HL-60 (cell line): ENCODE measurements around the gene ADAMTS20.

Experiments
- DNase-seq, 2 experiments: peaks; one replicate each; pipeline ENCODE4 v3.0.0-alpha.2; 2010 to 2020; ENCODE audit warnings: low read depth in 1 of 2, low spot score in 1 of 2
- H3K27ac ChIP-seq: fragments of 250-450 bp; sonication (Bioruptor Pico); replicated peaks from 2 replicates; pipeline ENCODE4 v1.5.1; 2020; ENCODE audit warnings: mild to moderate bottlenecking, moderate library complexity
- H3K27me3 ChIP-seq: fragments of 250-450 bp; sonication (Bioruptor Pico); 2 replicates; pipeline ENCODE4 v1.5.1; 2021; ENCODE audit warnings: mild to moderate bottlenecking, moderate library complexity; ENCODE audit not compliant: insufficient read depth, poor library complexity, severe bottlenecking
- H3K4me3 ChIP-seq: replicated peaks from 2 replicates; pipeline ENCODE4 v1.5.1; 2011; ENCODE audit warnings: mild to moderate bottlenecking, control low read depth, low read length; ENCODE audit not compliant: insufficient read depth
- CTCF ChIP-seq: IDR thresholded peaks from one replicate; pipeline ENCODE4 v1.5.1; 2011; ENCODE audit warnings: low read length, control low read depth, inconsistent platforms; ENCODE audit not compliant: insufficient read depth
- GABPA ChIP-seq: IDR thresholded peaks from 2 replicates; pipeline ENCODE4 v1.6.1; 2012; ENCODE audit warnings: low read depth
- POLR2AphosphoS5 ChIP-seq: IDR thresholded peaks from 2 replicates; pipeline ENCODE4 v1.6.1; 2012; ENCODE audit warnings: low read depth
- REST ChIP-seq: IDR thresholded peaks from 2 replicates; pipeline ENCODE4 v1.6.1; 2012; ENCODE audit warnings: low read depth; ENCODE audit not compliant: insufficient replicate concordance
- SPI1 ChIP-seq: IDR thresholded peaks from 2 replicates; pipeline ENCODE4 v1.6.1; 2012; ENCODE audit warnings: low read depth, mild to moderate bottlenecking, borderline replicate concordance

ADAMTS20 gene

GRCh38 chr12:43501703-43502102, 50.3 kb downstream of the ADAMTS20 start:
- Histone ChIP-seq H3K27ac (no peak overlapping the region), H3K27me3 (no peaks in the 10 kb centered on the region), H3K4me3 (no peak overlapping the region)
- TF ChIP-seq CTCF (peak; percentile 28), SPI1 (no peak)
- no peak for DNase-seq

- H3K4me3 ChIP-seq = no peak overlapping the region
- H3K27ac ChIP-seq = no peak overlapping the region
- no peak for DNase-seq
- no peak for TF ChIP-seq GABPA
- no peak for TF ChIP-seq CTCF
- no peak for TF ChIP-seq SPI1
- TF ChIP-seq POLR2AphosphoS5 = no peak
- no peak for TF ChIP-seq REST
- no peaks in the 10 kb centered on the region for H3K27me3 ChIP-seq
Observed at GRCh38 chr12:43493261-43493797, 58.7 kb downstream of the ADAMTS20 start.

DNA sequence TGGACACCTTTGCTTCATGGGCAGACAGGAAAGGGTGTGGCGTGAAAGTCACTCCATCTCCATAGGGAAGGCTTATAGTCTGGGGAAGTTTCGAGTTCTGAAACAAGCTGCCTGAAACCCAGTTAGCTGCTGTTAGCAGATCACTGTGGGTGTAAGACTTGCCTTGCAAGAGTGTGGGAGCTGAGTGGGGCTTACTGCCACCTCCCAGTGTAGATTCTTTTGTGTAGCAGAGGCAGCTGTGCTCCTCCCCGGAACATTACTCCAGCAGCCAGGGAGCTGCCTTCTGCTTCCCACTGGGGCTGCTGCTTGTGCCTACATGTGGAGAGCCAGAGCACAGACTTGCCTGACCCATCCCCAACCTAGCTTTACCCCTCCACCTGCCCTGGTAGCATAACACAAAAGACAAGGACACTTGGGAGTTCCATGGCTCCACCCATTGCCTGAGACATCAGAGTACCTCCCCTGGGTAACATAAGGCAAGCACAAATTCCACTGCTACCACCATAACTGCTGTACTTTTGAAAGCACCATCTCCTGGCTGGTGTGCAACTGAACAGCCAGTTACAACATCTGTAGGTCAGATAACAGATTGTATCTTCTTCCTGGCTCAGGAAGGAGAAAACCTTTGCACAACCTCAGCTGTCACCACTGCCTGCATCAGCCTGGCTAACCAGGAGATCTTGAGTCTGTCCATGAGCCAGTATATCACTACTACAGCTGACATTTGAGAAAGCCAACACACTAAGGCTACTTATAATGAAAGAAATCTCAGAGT, 69.5 kb downstream of the ADAMTS20 start:
- no peak overlapping the region for H3K4me3 ChIP-seq
- TF ChIP-seq REST = no peak
- peak; percentile 79 for TF ChIP-seq POLR2AphosphoS5
- peak; percentile 74 to 79 for DNase-seq

DNA sequence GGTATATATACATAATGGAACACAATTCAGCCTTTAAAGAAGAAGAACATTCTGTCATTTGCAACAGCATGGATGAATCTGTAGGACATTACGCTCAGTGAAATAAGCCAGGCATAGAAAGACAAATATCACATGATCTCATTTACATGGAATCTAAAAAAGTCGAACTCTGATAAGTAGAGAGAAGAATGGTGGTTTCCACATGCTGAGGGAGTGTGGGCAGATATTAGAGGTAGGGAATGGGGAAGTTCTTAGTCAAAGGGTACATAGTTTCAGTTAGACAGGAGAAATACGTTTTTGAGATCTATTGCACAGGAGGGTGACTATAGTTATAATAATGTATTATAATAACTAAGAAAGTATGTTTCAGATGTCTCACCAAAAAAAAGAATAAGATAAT, 71.4 kb downstream of the ADAMTS20 start:
- H3K27ac ChIP-seq = peak overlapping the region; percentile 78
- TF ChIP-seq GABPA (no peak), POLR2AphosphoS5 (no peak), REST (no peak), SPI1 (no peak; the same call in 1 of the 2 replicates)
- peak; percentile 32 to 40 for DNase-seq
- H3K4me3 ChIP-seq = no peak overlapping the region
- H3K27me3 ChIP-seq = no peaks in the 10 kb centered on the region

More for the DNA sequence above, 69.5 kb downstream of the ADAMTS20 start:
- H3K27me3 ChIP-seq = no peaks in the 10 kb centered on the region
- H3K27ac ChIP-seq = peak overlapping the region; percentile 78
